Measurements from ENCODE around the gene SDC4.

DNA sequence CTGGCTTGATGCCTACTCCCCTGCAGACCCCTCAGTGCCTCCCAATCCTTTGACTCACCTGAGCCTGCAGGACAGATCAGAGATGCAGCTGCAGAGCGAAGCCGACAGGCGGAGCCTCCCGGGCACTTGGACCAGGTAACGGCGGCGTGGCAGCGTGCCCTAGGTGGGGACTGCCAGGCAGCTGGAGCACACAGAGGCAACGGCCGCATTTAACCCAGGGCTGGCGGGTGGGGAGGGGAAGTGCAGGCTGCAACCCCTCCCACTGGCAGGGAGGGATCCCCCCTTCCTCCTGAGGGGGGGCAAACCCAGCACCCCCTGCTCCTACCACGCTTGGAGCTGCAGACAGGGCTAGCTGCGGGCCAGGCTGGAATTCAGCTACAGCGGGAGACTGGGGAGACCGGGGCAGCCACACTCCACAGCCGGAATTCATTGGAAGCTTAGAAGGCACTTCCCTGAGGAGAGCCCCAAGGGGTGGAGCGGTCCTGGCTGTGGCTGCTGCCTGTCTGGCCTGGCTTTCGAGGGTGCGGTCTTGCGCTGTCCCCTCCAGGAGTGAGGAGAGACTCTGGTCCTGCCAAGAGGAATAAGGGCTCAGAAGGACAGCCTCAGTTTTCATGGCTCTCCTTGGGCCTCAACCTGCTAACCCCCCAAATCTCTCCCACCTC, 40.0 kb downstream of the SDC4 start, which contains the start of gene MATN4:
- TF ChIP-seq ZNF211 (tag by site-specific recombination; IDR thresholded peaks at IDR 0.05; ENCODE audit: low read depth) (no peak), REST (tag by site-specific recombination; IDR thresholded peaks at IDR 0.05) (no peak), ZFP41 (tag by site-specific recombination; IDR thresholded peaks at IDR 0.05; ENCODE audit: borderline replicate concordance) (no peak), ZNF23 (tag by site-specific recombination; IDR thresholded peaks at IDR 0.05; ENCODE audit: borderline replicate concordance) (no peak), ZFP3 (tag by site-specific recombination; IDR thresholded peaks at IDR 0.05; ENCODE audit: low read depth) (no peak)
- TF ChIP-seq, protein P1, sequence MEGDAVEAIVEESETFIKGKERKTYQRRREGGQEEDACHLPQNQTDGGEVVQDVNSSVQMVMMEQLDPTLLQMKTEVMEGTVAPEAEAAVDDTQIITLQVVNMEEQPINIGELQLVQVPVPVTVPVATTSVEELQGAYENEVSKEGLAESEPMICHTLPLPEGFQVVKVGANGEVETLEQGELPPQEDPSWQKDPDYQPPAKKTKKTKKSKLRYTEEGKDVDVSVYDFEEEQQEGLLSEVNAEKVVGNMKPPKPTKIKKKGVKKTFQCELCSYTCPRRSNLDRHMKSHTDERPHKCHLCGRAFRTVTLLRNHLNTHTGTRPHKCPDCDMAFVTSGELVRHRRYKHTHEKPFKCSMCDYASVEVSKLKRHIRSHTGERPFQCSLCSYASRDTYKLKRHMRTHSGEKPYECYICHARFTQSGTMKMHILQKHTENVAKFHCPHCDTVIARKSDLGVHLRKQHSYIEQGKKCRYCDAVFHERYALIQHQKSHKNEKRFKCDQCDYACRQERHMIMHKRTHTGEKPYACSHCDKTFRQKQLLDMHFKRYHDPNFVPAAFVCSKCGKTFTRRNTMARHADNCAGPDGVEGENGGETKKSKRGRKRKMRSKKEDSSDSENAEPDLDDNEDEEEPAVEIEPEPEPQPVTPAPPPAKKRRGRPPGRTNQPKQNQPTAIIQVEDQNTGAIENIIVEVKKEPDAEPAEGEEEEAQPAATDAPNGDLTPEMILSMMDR (tag by site-specific recombination; IDR thresholded peaks at IDR 0.05), result no peak

Measured in HEK293 (cell line).